GM04504 (cell line): ENCODE data around the gene TRPM2.

ENCODE experiments used
- DNase-seq: peaks from one replicate; pipeline ENCODE4 v3.0.0-alpha.2; 2012; ENCODE audit warnings: low read depth

TRPM2 gene

GRCh38 chr21:44445145-44445812, 91.9 kb downstream of the TRPM2 start:
- no peak for DNase-seq

- no peak for DNase-seq
Measured at GRCh38 chr21:44448651-44449131, 95.3 kb downstream of the TRPM2 start.

DNA sequence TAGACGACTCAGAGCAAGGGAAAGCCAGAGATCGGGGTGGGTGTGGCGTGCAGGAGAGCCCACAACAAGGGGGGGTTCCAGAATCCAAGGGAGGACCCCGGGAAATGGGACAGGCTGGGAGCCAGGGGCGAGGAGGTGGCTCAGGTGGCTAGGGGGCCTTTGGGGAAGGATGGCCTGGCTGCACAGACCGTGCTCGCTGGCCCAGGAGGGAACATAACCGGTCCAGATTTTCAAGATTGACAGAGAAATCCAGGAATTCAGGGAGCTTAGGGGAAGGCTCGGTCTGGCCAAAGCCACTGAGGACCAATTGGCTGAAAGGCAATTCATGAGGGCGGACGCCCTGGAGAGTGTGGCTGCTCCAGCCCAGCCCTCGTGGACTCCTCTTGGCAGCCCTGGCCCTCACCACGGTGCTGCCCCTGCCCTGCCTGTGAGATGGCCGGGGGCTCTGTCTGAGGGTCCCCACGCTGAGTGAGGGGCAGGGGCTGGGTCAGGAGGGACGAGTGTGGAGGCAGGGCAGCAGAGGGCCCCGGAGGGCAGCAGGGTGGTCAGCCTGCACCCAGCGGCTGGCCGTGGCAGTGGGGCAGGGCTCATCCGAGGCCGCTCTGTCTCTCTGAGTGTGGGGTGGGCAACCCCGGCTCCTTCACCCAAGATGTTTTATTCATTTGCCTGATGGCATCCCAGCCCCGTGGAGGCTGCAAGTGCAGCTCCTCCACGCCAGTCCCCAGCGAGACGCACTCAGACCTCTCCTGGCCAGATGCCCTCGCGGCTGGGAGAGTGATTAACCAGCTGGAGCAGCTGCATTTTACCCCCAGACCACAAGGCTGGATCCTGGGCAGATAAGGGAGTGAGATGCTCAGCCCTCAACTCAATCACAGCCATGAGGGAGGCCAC, 96.3 kb downstream of the TRPM2 start:
- no peak for DNase-seq

DNA sequence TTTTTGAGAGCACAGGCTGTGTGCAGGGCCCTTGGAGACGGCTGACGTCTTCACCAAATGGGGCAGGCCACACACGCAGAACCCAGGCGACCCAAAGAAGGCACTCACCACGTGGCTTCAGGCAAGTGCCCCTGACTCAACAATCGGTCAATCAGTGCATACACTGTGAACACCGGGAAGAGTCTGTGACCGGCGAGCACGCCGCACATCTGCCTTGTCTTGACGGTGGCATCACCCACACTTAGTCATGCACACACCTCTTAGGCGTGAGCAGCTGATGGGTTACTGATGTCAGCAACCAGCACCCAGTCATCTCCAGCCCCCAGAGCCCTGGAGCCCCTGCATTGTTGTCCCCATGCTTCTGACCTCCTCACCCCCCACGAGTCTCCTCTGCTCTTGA, 97.0 kb downstream of the TRPM2 start:
- no peak for DNase-seq

GRCh38 chr21:44450999-44451398, 97.6 kb downstream of the TRPM2 start:
- no peak for DNase-seq

DNA sequence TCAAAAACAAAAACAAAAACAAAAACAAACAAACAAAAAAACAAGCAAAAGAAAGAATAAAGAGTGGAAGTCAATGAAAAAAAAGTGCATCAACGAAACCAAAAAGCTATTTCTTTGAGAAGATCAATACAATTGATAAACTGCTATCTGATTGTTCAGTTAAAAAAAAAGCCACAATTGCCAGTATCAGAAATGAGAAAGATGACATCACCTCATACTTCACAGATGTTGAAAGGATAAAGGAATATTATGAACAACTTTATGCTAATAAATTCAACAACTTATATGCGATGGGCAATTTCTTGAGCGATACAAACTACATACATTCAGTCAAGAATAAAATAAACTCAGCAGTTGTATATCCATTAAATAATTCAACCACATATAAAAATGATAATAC, 99.7 kb downstream of the TRPM2 start:
- no peak for DNase-seq

GRCh38 chr21:44454058-44454457, 100.6 kb downstream of the TRPM2 start:
- no peak for DNase-seq

- DNase-seq: no peak
Measured at GRCh38 chr21:44454747-44455523, 101.5 kb downstream of the TRPM2 start, which contains the start of gene LRRC3. LRRC3 (plus strand) TSS chr21:44455510; CDS start chr21:44456645, 1,135 bp downstream.

DNA sequence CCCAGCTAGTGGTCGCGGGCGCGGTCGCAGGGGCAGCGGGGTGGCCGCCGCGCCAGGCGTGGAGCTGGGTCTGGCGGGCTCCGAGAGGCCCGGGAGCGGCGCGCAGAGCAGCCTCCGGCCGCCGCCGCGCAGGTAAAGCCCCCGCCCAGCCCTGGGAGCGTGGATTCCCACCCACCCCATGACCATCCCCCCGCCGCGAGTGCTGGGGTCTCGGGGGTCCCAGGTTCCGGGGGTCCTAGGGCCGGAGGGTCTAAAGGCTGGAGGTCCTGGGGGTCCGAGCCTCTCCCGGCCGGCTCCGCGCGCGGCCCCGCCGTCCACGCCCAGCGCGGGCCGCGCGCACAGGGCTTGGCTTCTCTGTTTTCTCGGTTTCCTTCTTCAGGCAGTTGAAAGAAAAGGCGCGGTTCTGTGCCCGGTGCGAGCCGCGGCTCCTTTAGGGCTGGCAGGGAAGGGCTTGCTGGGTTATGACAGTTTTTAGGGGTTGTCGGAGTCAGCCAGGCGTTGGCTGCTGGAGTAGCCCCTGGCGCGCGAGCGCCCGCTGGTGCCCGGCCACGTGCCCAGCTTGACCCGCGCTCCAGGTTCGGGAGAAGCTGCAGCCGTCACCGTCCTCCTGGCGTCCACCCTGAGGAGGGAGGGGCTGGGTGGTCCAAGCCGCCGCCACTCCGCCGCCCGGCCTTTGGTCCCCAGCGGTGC, 102.2 kb downstream of the TRPM2 start:
- DNase-seq: no peak

DNA sequence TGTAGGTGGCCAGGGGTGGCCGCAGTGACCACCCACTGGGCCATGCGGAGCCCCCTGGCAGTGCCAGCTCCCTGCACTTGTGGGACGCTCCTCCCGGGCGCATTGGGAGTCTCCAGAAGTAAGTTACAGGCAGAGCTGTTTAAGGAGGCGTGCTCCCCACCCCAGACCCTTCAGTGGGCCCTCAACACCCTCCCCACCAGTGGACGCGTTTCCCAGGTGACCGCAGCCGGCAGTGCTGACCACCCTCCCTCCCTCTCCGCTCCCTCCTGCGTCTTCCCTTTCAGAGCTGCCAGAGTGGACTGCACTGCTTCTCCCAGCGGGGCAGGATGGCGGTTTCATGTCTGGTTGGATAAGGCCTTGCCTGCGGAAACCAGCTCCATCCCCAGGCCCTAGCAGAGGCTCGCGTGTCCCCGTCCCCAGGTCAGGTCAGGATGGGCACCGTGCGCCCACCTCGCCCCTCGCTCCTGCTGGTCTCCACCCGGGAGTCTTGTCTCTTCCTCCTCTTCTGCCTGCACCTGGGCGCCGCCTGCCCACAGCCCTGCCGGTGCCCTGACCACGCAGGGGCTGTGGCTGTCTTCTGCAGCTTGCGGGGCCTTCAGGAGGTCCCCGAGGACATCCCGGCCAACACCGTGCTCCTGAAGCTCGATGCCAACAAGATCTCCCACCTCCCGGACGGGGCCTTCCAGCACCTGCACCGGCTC, 102.9 kb downstream of the TRPM2 start:
- DNase-seq: no peak

DNA sequence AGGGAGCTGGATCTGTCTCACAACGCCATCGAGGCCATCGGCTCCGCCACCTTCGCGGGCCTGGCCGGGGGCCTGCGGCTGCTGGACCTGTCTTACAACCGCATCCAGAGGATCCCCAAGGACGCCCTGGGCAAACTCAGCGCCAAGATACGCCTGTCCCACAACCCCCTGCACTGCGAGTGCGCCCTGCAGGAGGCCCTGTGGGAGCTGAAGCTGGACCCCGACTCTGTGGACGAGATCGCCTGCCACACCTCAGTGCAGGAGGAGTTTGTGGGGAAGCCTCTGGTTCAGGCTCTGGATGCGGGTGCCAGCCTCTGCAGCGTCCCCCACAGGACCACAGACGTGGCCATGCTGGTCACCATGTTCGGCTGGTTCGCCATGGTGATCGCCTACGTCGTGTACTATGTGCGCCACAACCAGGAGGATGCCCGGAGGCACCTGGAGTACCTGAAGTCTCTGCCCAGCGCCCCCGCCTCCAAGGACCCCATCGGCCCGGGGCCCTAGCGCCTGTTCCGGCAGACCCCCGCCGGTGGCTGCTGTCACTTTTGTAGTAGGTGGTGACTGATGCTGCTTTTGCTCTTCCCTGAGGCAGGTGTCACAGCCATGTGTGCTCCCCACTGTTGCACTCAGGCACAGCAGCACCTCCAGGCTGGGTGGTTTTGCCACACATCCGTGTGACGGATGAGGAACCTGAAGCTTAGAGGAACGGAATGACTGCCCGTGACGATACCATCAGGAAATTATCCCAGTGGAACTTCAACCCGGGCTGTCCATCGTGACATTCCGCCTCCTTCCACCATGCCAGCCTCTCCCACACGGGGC, 103.7 kb downstream of the TRPM2 start:
- DNase-seq: no peak

DNA sequence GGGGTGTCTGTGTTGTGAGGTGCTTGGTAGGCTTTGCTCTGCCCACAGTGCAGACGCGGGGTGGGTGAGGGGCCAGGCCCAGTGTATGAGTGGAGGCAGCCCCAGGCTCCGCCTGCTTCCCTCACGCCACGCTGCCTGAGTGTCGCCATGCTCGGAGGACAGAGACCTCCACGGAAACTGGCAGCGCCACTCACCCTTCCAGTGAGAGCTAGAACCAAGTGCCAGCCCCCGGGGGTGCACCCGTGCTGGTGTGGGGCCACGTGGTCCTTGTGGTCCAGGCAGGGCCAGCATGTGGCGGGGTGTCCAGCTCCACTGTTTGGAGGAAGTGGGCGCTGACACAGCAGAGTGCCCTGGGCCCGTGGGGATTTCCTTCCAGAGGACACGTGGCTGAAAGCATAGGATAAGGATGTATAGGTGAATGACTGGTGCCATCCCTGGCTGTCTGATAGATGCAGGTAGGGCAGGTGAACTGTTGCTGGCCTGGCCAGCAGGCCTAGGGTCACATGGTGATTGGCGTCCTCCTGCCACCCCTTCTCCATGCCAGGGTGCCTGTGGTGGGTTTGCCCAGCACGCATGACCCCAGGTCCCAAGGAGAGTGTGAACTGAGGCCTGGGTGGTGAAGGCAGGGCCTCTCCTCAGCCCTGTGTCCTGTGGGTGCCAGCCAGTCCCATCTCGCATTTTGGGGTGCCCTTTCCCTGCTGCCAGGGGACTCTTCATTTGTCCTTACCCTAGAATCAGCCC, 105.7 kb downstream of the TRPM2 start:
- DNase-seq: no peak

GRCh38 chr21:44459712-44460440, 106.5 kb downstream of the TRPM2 start:
- DNase-seq: no peak

DNA sequence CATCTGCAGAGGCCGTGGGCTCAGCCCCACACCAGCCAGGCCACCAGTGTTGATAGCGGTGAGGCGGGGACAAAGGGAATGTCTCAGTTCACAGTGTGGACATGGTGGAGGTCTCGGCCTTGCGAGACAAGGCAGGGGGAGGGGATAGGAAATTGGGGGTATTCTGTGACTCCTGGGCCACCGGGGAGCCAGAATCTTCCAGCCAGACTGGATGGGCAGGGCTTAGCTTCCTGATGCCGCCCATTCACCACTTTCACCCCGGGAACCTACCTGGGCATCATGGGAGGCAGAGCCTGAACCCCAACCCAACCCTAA, 107.0 kb downstream of the TRPM2 start:
- DNase-seq: no peak

DNA sequence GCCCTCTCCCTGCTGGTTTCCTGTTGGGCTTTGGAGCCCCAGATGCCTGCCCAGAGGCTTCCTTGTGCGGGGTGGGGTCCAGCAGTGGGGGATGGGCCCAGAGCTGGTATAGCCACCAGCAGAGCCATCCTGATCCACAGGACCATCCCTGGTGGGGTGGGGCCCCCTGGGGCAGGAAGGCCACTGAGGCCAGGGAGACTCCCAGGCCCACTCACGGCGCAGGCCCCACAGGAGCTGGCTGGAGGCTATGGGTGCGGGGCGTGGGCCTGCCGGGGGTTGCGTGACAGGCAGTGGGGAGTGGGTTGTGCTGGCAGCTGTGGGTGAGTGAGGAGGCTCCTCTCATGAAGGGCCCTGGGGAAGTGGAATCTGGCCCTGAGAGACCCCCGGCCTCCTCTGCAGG, 107.6 kb downstream of the TRPM2 start:
- no peak for DNase-seq

DNA sequence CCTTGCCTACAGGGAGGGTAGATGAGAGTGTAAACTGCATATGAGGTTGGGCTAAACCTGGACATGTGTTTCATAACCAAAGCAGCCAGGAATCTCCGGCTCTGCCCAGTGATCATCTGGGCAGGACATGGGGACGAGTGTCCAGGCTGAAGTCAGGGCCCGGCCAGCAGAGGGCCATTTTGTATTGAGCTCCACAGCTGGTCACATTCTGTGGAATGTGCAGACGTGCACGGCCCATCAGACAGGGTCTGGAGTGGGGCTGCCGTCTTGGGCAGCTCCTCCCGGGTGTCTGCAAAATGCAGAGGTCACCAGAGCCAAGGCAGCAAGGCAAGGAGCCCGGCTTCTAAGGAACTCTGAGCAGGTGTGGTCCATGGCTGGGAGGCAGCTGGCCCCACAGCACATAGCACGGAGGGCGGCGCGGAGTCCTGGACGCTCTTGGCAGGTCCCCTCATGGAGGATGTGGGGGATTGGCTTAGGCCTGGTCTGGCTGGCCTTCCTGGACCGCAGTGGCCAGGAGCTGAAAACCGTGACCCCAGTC, 108.1 kb downstream of the TRPM2 start:
- DNase-seq: no peak

DNA sequence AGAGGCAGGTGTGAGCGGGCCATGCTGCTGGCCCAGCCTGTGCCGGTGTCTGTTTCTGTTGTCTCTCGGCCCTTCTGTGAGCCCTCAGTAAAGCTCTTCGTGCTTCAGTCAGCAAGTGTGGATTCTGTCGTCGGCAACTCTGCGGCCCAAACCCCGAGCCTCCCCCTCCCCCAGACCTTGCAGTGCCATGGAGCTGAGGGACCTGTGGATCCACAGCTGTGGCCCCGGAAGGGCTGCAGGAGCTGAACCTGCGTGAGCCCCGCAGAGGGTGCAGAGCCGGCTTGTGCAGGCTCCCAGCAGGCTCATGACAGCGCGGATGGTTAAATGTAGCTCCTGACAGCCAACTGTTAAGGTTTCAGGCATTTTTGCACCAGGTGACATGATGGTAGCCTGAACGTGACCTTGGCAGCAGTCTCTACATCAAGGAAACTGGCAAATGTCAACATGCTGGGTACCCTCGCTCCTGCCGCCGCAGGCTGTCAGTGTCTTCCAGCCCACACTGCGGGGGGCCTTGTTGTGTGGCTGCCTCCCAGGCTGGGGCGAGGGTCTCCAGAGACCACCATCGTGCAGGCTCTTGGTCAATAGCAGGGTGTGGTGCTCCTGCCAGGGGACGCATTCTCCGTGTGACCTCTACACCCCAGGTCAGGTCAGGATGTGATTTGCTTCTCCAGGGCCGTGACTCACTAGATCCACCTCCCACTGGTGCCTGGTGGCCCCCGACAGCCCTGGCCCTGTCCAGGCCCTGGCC, 108.8 kb downstream of the TRPM2 start:
- DNase-seq: no peak

GRCh38 chr21:44462834-44463200, 109.4 kb downstream of the TRPM2 start:
- DNase-seq: no peak
